Neural cell (in vitro differentiated cells): ENCODE data around the gene SRGAP3.

Experiments used
- CTCF ChIP-seq: fragments of 450-650 bp; IDR thresholded peaks from 2 replicates; pipeline ENCODE4 v1.5.1; 2014; ENCODE audit warnings: antibody characterized with exemption, mild to moderate bottlenecking, moderate library complexity; ENCODE audit not compliant: poor library complexity, severe bottlenecking
- EP300 ChIP-seq: fragments of 450-650 bp; conservative IDR thresholded peaks from 2 replicates; pipeline ENCODE4 v1.6.1; 2014; ENCODE audit warnings: antibody characterized with exemption, mild to moderate bottlenecking, moderate library complexity; ENCODE audit not compliant: poor library complexity, severe bottlenecking
- REST ChIP-seq: IDR thresholded peaks from 2 replicates; pipeline ENCODE4 v1.6.1; 2012; ENCODE audit warnings: borderline replicate concordance

GRCh38 chr3:9201955-9202354 is 47.5 kb downstream of the SRGAP3 start:
- TF ChIP-seq CTCF (no peak), EP300 (no peak), REST (no peak)
